ENCODE measurements around the gene C1QTNF8.

GRCh38 chr16:1117926-1118325 is 21.9 kb upstream of the C1QTNF8 start:
- TF ChIP-seq, protein P1, sequence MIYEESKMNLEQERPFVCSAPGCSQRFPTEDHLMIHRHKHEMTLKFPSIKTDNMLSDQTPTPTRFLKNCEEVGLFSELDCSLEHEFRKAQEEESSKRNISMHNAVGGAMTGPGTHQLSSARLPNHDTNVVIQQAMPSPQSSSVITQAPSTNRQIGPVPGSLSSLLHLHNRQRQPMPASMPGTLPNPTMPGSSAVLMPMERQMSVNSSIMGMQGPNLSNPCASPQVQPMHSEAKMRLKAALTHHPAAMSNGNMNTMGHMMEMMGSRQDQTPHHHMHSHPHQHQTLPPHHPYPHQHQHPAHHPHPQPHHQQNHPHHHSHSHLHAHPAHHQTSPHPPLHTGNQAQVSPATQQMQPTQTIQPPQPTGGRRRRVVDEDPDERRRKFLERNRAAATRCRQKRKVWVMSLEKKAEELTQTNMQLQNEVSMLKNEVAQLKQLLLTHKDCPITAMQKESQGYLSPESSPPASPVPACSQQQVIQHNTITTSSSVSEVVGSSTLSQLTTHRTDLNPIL (CRISPR knock-in tag; IDR thresholded peaks at IDR 0.05; ENCODE audit: low read depth): no peak
- TF ChIP-seq, protein P2, sequence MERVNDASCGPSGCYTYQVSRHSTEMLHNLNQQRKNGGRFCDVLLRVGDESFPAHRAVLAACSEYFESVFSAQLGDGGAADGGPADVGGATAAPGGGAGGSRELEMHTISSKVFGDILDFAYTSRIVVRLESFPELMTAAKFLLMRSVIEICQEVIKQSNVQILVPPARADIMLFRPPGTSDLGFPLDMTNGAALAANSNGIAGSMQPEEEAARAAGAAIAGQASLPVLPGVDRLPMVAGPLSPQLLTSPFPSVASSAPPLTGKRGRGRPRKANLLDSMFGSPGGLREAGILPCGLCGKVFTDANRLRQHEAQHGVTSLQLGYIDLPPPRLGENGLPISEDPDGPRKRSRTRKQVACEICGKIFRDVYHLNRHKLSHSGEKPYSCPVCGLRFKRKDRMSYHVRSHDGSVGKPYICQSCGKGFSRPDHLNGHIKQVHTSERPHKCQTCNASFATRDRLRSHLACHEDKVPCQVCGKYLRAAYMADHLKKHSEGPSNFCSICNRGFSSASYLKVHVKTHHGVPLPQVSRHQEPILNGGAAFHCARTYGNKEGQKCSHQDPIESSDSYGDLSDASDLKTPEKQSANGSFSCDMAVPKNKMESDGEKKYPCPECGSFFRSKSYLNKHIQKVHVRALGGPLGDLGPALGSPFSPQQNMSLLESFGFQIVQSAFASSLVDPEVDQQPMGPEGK (CRISPR knock-in tag; IDR thresholded peaks at IDR 0.05; ENCODE audit: borderline replicate concordance): no peak

All from SK-N-SH treated with all-trans-retinoic acid at 6 μM for 48 hours (cell line).